Pancreas (tissue), 10 donors: ENCODE data around the gene UBAC2. TPM values are rescaled to one million over a fixed set of nuclear protein-coding genes. Genes with fewer than 3 reads are reported as not detected.

Experiments
- ATAC-seq, 4 donors: fragments of 200-7000 bp; cut with Tn5 transposase; one replicate each; pipeline versions ENCODE4 v1.8.0 to v1.9.1; 2020; ENCODE audit warnings: mild to moderate bottlenecking in 4 of 4, moderate library complexity in 4 of 4
- DNase-seq, 6 donors: peaks; one replicate each; pipeline ENCODE4 v3.0.0-alpha.2; 2020
- FAIRE-seq: peaks from 2 replicates; lab custom pipeline; 2012; peaks lifted over from hg19 to GRCh38; lab: Jason Lieb, UNC
- H3K27ac ChIP-seq, 4 donors: fragments of 200-600 bp; sonication (generic); 1 replicate in 3 of 4; 2 replicates in 1 of 4; pipeline versions ENCODE4 v1.5.0 to v1.8.0; 2020
- H3K27me3 ChIP-seq, 4 donors: fragments of 200-600 bp; one replicate each; pipeline ENCODE4 v1.8.0; 2021
- H3K36me3 ChIP-seq, 3 donors: fragments of 200-600 bp; sonication (generic) in 1 of 3; one replicate each; pipeline versions ENCODE4 v1.5.0 to v1.8.0; 2020 to 2021
- H3K4me1 ChIP-seq, 3 donors: fragments of 200-600 bp; one replicate each; pipeline ENCODE4 v1.8.0; 2021
- H3K4me3 ChIP-seq, 4 donors: fragments of 200-600 bp; sonication (generic) in 2 of 4; one replicate each; pipeline versions ENCODE4 v1.5.0 to v1.8.0; 2020 to 2021
- H3K9me3 ChIP-seq, 4 donors: fragments of 200-600 bp; one replicate each; pipeline ENCODE4 v1.8.0; 2021
- WGBS, 2 donors: extraction: QIAGEN DNeasy Blood & Tissue Kit; methylation state at CpG; one replicate each; pipeline ENCODE4 v1.1.7; 2013; 5-methylcytosine and 5-hydroxymethylcytosine counted together
- intact Hi-C, 3 donors: fragments of 100-400 bp; cut with DNase I; formaldehyde crosslinking; loops; one replicate each; pipeline versions ENCODE4 v1.11.1 to v1.14.2; 2022
- polyA plus RNA-seq, 2 donors: library from polyadenylated mRNA; stranded (reverse); fragments of 200-250 nt; gene quantifications; one replicate each; pipeline ENCODE4 v1.2.3, GENCODE V29; 2013
- total RNA-seq, 6 donors: library from RNA; stranded (reverse); fragmentation: NEBNext Ultra II Directional in 4 of 6; extraction: Animal tissue kit (Norgen Biotek cat#: 25700) in 4 of 6; gene quantifications; one replicate each; pipeline versions ENCODE4 v1.2.1 to v1.2.4, GENCODE V29; 2021 to 2023
- TF ChIP-seq, protein P1 (sequence below), 4 donors: fragments of 200-600 bp; sonication (generic) in 3 of 4; IDR thresholded peaks; one replicate each; pipeline versions ENCODE4 v1.5.0 to v1.8.0; 2021; ENCODE audit warnings: antibody characterized with exemption in 4 of 4
- donor health status: healthy with polysubstance abuse.
- donor health status: DM: no; HTN: no; CAD: no; lungs with moderate emphysema.
- donor health status: DM: no; HTN: no; CAD: no.
- donor health status: control.
- donor health status: control.
- donor health status: Bipolar disorder and iron deficiency.
- donor health status: DM: yes; HTN: yes; CAD: no.
- donor health status: DM: no; HTN: no; CAD: no.
- donor health status: DM: no; HTN: no; CAD: no.
- donor health status: DM: yes; HTN: yes; CAD: no.

UBAC2 gene
- total and polyA plus RNA-seq, 8 donors, result 17.5 to 29.5 (median 26.9) TPM

- no peaks in the 10 kb centered on the region for H3K9me3 ChIP-seq
- no peaks in the 10 kb centered on the region for H3K36me3 ChIP-seq
- FAIRE-seq (no peak), ATAC-seq (no peak), DNase-seq (no peak)
- no peaks in the 10 kb centered on the region for H3K4me1 ChIP-seq
- H3K27ac ChIP-seq, result no peak overlapping the region
- H3K4me3 ChIP-seq, result no peak overlapping the region
- no peaks in the 10 kb centered on the region for H3K27me3 ChIP-seq
- intact Hi-C loops, result loop anchor here in 2 of 3 donors (5.0 kb wide), 3 partner anchors 83 to 258 kb away; no protein-coding TSS in a partner anchor
- WGBS, 2 donors, result 60 to 81% methylated on average over 3 of the region's 3 CpGs
- TF ChIP-seq, protein P1, sequence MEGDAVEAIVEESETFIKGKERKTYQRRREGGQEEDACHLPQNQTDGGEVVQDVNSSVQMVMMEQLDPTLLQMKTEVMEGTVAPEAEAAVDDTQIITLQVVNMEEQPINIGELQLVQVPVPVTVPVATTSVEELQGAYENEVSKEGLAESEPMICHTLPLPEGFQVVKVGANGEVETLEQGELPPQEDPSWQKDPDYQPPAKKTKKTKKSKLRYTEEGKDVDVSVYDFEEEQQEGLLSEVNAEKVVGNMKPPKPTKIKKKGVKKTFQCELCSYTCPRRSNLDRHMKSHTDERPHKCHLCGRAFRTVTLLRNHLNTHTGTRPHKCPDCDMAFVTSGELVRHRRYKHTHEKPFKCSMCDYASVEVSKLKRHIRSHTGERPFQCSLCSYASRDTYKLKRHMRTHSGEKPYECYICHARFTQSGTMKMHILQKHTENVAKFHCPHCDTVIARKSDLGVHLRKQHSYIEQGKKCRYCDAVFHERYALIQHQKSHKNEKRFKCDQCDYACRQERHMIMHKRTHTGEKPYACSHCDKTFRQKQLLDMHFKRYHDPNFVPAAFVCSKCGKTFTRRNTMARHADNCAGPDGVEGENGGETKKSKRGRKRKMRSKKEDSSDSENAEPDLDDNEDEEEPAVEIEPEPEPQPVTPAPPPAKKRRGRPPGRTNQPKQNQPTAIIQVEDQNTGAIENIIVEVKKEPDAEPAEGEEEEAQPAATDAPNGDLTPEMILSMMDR (IDR thresholded peaks at IDR 0.05), result no peak
These were observed 21.2 kb upstream of the UBAC2 start for GRCh38 chr13:99179460-99179859.

- no peak for ATAC-seq
- Histone ChIP-seq H3K4me1 (no peaks in the 10 kb centered on the region), H3K27ac (no peak overlapping the region), H3K36me3 (no peaks in the 10 kb centered on the region), H3K4me3 (no peak overlapping the region), H3K27me3 (no peaks in the 10 kb centered on the region), H3K9me3 (no peaks in the 10 kb centered on the region)
- no peak for FAIRE-seq
- TF ChIP-seq, protein P1 (IDR thresholded peaks at IDR 0.05), result no peak
- 96 to 100% methylated on average over 1 of the region's 1 CpG for WGBS, 2 donors
- intact Hi-C loops, result no loop called here
- DNase-seq, result no peak
These were observed 18.2 kb upstream of the UBAC2 start for GRCh38 chr13:99182439-99182838.

- no peaks in the 10 kb centered on the region for H3K9me3 ChIP-seq
- TF ChIP-seq, protein P1 (IDR thresholded peaks at IDR 0.05), result no peak
- H3K4me3 ChIP-seq, result no peak overlapping the region
- H3K4me1 ChIP-seq, result no peaks in the 10 kb centered on the region
- 69 to 76% methylated on average over 8 of the region's 8 CpGs for WGBS, 2 donors
- ATAC-seq, result no peak
- FAIRE-seq, result no peak
- no peaks in the 10 kb centered on the region for H3K27me3 ChIP-seq
- DNase-seq, result no peak
- no peak overlapping the region for H3K27ac ChIP-seq
- no peaks in the 10 kb centered on the region for H3K36me3 ChIP-seq
- intact Hi-C loops, result no loop called here
These were observed 15.0 kb upstream of the UBAC2 start for GRCh38 chr13:99185606-99186005.

DNA sequence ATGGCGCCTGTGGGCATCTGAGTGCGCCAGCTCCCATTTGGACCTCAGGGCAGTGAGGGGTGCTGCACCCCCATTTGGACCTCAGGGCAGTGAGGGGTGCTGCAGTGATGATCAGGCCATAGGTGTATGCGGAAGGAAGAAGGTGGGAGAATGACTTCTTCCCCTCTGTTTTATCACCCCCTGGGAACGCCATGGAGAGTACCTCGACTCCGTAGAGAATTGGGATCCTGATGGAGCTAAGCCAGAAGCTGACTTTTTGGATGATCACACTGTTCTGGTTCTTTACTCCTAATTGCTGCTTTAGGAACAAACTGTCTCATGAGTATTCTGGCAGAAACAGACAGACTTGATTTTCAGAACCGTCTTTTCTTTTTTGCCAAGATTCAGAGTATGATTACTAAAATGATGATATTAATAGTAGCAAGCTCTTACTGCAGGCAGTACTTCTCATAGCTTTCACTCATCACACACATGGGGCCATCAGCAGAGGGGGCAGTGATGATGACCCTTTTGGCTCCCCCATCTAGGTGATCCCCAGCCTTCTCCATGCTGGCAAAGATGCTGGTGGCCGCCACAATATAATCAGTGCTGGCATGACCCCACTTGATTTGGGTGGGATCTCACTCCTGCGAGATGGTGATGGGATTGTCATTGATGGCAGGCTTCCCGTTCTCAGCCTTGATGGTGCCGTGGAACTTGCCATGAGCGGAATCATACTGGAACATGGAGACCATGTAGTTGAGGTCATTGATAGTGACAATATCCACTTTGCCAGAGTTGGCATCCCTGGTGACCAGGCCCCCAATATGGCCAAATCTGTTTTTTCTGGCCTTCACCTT is 10.3 kb upstream of the UBAC2 start:
- DNase-seq (no peak), ATAC-seq (no peak), FAIRE-seq (no peak)
- TF ChIP-seq, protein P1 (IDR thresholded peaks at IDR 0.05), result no peak
- Histone ChIP-seq H3K36me3 (no peaks in the 10 kb centered on the region), H3K27ac (no peak overlapping the region), H3K27me3 (no peaks in the 10 kb centered on the region), H3K4me3 (no peak overlapping the region), H3K4me1 (no peaks in the 10 kb centered on the region), H3K9me3 (no peaks in the 10 kb centered on the region)
- WGBS, 2 donors, result 75 to 88% methylated on average over 12 of the region's 12 CpGs
- intact Hi-C loops, result no loop called here

DNA sequence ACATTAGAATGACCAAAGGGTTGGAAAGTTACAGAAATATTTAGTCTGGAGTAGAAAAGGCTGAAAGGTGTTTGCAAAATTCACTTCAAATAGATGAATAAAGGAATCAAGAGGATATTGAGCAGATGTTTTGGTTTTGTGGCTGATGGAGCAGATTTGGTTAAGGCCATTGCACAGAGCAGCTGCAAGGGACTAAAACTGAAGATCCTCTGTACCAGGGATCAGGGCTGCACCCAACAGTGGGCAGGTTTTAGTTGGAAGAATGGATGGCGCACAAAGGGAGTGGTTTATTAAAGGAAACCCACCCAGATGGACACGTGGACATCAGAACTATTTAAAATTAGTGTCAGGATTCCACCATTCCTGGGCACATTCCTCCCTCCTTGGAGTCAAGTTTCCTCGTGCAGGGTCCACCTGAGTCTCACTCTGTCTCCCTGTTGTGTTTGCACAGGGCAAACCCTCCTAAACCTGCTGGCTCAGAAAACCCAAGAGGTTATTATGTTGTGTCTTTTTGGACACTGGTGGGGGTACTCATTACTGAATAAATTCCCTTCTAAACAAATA is 9.2 kb upstream of the UBAC2 start:
- DNase-seq, result no peak
- no peak overlapping the region for H3K27ac ChIP-seq

More for the DNA sequence above, 9.2 kb upstream of the UBAC2 start:
- WGBS, 2 donors, result 37 to 39% methylated on average over 3 of the region's 3 CpGs
- H3K4me1 ChIP-seq, result no peaks in the 10 kb centered on the region
- no peaks in the 10 kb centered on the region for H3K27me3 ChIP-seq
- TF ChIP-seq, protein P1 (IDR thresholded peaks at IDR 0.05), result no peak
- ATAC-seq (no peak), FAIRE-seq (no peak)
- intact Hi-C loops, result no loop called here
- H3K9me3 ChIP-seq, result no peaks in the 10 kb centered on the region
- H3K36me3 ChIP-seq, result no peaks in the 10 kb centered on the region
- no peak overlapping the region for H3K4me3 ChIP-seq
